Natural killer cell (primary cell): ENCODE measurements around the gene TAS2R46. TPM values are rescaled to one million over a fixed set of nuclear protein-coding genes. Genes with fewer than 3 reads are reported as not detected.
"Not testable (repeated sequence)": the region's sequence is repeated elsewhere in the genome, so short reads cannot be mapped to it uniquely, and the experiment has no call there.

Experiments
- ATAC-seq, 3 donors: fragments of 150-1000 bp in 2 of 3; fragments of 200-7000 bp in 1 of 3; cut with Tn5 transposase; 1 replicate in 1 of 3; 2 replicates in 2 of 3; pipeline ENCODE4 v1.10.0; 2021; ENCODE audit warnings: mild to moderate bottlenecking in 2 of 3, moderate library complexity in 2 of 3
- DNase-seq, 2 donors: peaks; one replicate each; pipeline versions ENCODE4 v3.0.0 to v3.0.0-alpha.2; 2013 to 2021; ENCODE audit warnings: mixed read lengths in 1 of 2
- H3K27ac ChIP-seq: one replicate; pipeline ENCODE4 v1.5.1; 2013; ENCODE audit warnings: mild to moderate bottlenecking, low read length
- H3K27me3 ChIP-seq: one replicate; pipeline ENCODE4 v1.6.1; 2013; ENCODE audit warnings: low read length; ENCODE audit not compliant: control insufficient read depth, insufficient read depth
- H3K36me3 ChIP-seq: one replicate; pipeline ENCODE4 v1.6.1; 2013; ENCODE audit warnings: low read length; ENCODE audit not compliant: control insufficient read depth, insufficient read depth
- H3K4me1 ChIP-seq: one replicate; pipeline ENCODE4 v1.6.1; 2013; ENCODE audit warnings: low read length; ENCODE audit not compliant: control insufficient read depth, insufficient read depth
- H3K4me3 ChIP-seq: one replicate; pipeline ENCODE4 v1.5.1; 2013; ENCODE audit warnings: low read length
- H3K9me3 ChIP-seq: one replicate; pipeline ENCODE4 v1.6.1; 2013; ENCODE audit warnings: low read length; ENCODE audit not compliant: control insufficient read depth, insufficient read depth
- H3K27ac Mint-ChIP-seq, 2 donors: one replicate each; pipeline ENCODE4 v1.8.0; 2022; ENCODE audit warnings: mild to moderate bottlenecking in 2 of 2, mixed read lengths in 2 of 2, moderate library complexity in 1 of 2
- H3K27me3 Mint-ChIP-seq, 2 donors: one replicate each; pipeline ENCODE4 v1.8.0; 2022; ENCODE audit warnings: low read depth in 2 of 2, mixed read lengths in 2 of 2
- H3K36me3 Mint-ChIP-seq: one replicate; pipeline ENCODE4 v1.8.0; 2022; ENCODE audit warnings: mixed read lengths
- H3K4me1 Mint-ChIP-seq, 2 donors: one replicate each; pipeline ENCODE4 v1.8.0; 2022; ENCODE audit warnings: mixed read lengths in 2 of 2
- H3K4me3 Mint-ChIP-seq: one replicate; pipeline ENCODE4 v1.8.0; 2022; ENCODE audit warnings: mild to moderate bottlenecking, moderate library complexity, mixed read lengths
- H3K9me3 Mint-ChIP-seq, 2 donors: one replicate each; pipeline ENCODE4 v1.8.0; 2022; ENCODE audit warnings: mixed read lengths in 2 of 2
- WGBS: methylation state at CpG from one replicate; pipeline ENCODE4 v1.1.7; 2013; ENCODE audit warnings: missing lambda C conversion rate; ENCODE audit not compliant: insufficient coverage; 5-methylcytosine and 5-hydroxymethylcytosine counted together
- intact Hi-C: fragments of 100-400 bp; cut with micrococcal nuclease; formaldehyde crosslinking; loops from one replicate; pipeline ENCODE4 v1.14.2; 2022
- total RNA-seq, 4 donors: library from RNA; stranded (reverse); fragments of 120-200 nt in 1 of 4; gene quantifications; one replicate each; pipeline versions ENCODE4 v1.2.3 to v1.2.4, GENCODE V29; 2013 to 2022
- TF ChIP-seq, protein P1 (sequence below): fragments of 200-600 bp; IDR thresholded peaks from one replicate; pipeline ENCODE4 v1.8.0; 2022; ENCODE audit warnings: antibody characterized with exemption

Gene TAS2R46
- total RNA-seq, 3 donors from 2014 or later (not counting 1 experiment from before 2014, with no cell fraction given): 3.3 to 4.5 (median 4.4) TPM

DNA sequence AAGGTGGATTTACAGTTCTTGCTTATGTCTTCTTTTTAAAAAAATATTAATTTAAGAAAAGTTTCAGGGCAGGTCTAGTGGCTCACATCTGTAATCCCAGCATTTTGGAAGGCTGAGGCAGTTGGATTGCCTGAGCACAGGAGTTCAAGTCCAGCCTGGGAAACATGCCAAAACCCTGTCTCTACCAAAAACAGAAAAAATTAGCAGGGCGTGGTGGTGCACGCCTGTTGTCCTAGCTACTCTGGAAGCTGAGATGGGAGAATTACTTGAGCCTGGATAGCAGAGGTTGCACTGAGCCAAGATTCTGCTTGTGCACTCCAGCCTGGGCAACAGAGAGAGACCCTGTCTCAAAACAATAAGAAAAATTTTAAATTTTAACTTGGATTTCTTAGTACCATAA lies 5.4 kb upstream of the TAS2R46 start:
- no peak overlapping the region for H3K27ac ChIP-seq
- WGBS: 50% methylated on average over 2 of the region's 2 CpGs
- ATAC-seq: no peak
- no peaks in the 10 kb centered on the region for H3K9me3 ChIP-seq
- H3K4me3 ChIP-seq: no peak overlapping the region
- H3K4me3 Mint-ChIP-seq: no peak overlapping the region
- intact Hi-C loops: no loop called here
- no peaks in the 10 kb centered on the region for H3K36me3 Mint-ChIP-seq
- no peaks in the 10 kb centered on the region for H3K27me3 ChIP-seq
- TF ChIP-seq, protein P1, sequence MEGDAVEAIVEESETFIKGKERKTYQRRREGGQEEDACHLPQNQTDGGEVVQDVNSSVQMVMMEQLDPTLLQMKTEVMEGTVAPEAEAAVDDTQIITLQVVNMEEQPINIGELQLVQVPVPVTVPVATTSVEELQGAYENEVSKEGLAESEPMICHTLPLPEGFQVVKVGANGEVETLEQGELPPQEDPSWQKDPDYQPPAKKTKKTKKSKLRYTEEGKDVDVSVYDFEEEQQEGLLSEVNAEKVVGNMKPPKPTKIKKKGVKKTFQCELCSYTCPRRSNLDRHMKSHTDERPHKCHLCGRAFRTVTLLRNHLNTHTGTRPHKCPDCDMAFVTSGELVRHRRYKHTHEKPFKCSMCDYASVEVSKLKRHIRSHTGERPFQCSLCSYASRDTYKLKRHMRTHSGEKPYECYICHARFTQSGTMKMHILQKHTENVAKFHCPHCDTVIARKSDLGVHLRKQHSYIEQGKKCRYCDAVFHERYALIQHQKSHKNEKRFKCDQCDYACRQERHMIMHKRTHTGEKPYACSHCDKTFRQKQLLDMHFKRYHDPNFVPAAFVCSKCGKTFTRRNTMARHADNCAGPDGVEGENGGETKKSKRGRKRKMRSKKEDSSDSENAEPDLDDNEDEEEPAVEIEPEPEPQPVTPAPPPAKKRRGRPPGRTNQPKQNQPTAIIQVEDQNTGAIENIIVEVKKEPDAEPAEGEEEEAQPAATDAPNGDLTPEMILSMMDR: no peak
- no peaks in the 10 kb centered on the region for H3K4me1 ChIP-seq
- H3K9me3 Mint-ChIP-seq: no peaks in the 10 kb centered on the region
- H3K36me3 ChIP-seq: no peaks in the 10 kb centered on the region
- H3K27ac Mint-ChIP-seq: no peak overlapping the region
- no peaks in the 10 kb centered on the region for H3K27me3 Mint-ChIP-seq
- DNase-seq: no peak
- H3K4me1 Mint-ChIP-seq: peaks cover 15 to 27% of the 10 kb centered on the region in 2 donors

DNA sequence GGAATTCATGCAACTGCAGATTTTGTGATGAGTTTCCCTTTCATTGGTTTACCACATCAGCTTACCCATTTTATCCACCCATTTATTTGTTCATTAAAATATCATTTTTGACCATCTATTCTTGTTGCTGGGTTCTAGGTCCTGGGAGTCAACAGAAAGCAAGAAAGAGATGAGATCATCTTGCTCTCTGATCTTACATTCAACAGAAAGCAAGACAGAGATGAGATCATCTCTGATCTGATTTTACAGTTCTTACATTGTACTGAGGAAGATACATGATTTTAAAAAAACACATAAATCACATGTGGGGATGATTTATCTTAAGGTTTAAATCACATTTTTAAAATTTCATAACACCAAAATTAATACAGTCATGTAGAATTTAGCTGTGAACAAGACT lies 2.3 kb downstream of the TAS2R46 start:
- H3K4me3 ChIP-seq: no peak overlapping the region
- H3K36me3 ChIP-seq: no peaks in the 10 kb centered on the region
- ATAC-seq (no peak), DNase-seq (no peak)
- Mint-ChIP-seq H3K4me3 (no peak overlapping the region), H3K36me3 (no peaks in the 10 kb centered on the region), H3K9me3 (no peaks in the 10 kb centered on the region), H3K27me3 (no peaks in the 10 kb centered on the region), H3K27ac (no peak overlapping the region), H3K4me1 (peaks cover 9 to 34% of the 10 kb centered on the region in 2 donors)
- H3K27ac ChIP-seq: no peak overlapping the region
- H3K9me3 ChIP-seq: no peaks in the 10 kb centered on the region
- intact Hi-C loops: no loop called here
- H3K4me1 ChIP-seq: no peaks in the 10 kb centered on the region
- TF ChIP-seq, protein P1: no peak
- no peaks in the 10 kb centered on the region for H3K27me3 ChIP-seq

DNA sequence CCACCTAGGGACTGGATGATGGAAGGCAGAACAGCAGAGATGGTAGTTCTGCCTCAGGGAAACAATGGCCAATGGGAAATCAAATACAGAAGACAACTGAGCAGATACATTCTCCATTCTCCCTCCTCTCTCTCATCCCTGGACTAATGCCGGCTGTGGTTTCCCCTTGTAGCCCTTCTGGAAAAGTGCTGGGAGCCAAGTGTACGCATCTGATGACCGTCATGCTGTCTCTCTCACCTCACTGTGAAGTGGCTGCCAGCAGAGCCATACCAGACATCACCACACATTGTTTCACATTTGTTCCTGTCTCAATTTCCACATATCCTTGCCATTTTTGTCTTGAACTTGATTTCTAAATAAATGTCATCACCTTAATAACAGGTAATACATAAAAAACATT lies 3.1 kb downstream of the TAS2R46 start:
- H3K4me1 ChIP-seq: no peaks in the 10 kb centered on the region
- no peak for DNase-seq
- no peak overlapping the region for H3K4me3 ChIP-seq
- H3K27me3 ChIP-seq: no peaks in the 10 kb centered on the region
- no peaks in the 10 kb centered on the region for H3K27me3 Mint-ChIP-seq
- no peaks in the 10 kb centered on the region for H3K9me3 ChIP-seq
- intact Hi-C loops: no loop called here
- WGBS: 98% methylated on average over 3 of the region's 3 CpGs
- H3K9me3 Mint-ChIP-seq: no peaks in the 10 kb centered on the region
- H3K4me1 Mint-ChIP-seq: peaks cover 9 to 34% of the 10 kb centered on the region in 2 donors
- H3K27ac ChIP-seq: no peak overlapping the region
- H3K36me3 ChIP-seq: no peaks in the 10 kb centered on the region
- no peak for ATAC-seq
- TF ChIP-seq, protein P1: no peak
- H3K27ac Mint-ChIP-seq: no peak overlapping the region
- no peaks in the 10 kb centered on the region for H3K36me3 Mint-ChIP-seq
- no peak overlapping the region for H3K4me3 Mint-ChIP-seq

DNA sequence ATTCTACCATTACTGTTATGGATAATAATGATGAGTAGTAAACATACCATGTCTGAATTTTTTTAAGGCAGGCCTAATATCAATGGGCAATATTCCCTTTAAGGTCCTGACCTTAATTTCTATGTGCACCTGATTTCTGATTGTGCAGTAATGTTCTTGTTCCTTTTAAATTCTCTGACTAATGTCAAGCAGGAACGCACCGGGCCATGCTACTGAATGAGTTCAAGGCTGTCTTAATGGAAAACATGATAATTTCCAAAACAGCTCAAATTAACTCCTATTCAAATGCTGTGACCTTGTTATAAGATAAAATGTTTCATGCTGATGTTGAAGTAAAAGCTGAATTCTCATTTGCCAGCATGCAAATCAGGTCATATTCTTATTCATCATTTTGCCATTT lies 6.8 kb downstream of the TAS2R46 start:
- H3K27me3 Mint-ChIP-seq: no peaks in the 10 kb centered on the region

DNA sequence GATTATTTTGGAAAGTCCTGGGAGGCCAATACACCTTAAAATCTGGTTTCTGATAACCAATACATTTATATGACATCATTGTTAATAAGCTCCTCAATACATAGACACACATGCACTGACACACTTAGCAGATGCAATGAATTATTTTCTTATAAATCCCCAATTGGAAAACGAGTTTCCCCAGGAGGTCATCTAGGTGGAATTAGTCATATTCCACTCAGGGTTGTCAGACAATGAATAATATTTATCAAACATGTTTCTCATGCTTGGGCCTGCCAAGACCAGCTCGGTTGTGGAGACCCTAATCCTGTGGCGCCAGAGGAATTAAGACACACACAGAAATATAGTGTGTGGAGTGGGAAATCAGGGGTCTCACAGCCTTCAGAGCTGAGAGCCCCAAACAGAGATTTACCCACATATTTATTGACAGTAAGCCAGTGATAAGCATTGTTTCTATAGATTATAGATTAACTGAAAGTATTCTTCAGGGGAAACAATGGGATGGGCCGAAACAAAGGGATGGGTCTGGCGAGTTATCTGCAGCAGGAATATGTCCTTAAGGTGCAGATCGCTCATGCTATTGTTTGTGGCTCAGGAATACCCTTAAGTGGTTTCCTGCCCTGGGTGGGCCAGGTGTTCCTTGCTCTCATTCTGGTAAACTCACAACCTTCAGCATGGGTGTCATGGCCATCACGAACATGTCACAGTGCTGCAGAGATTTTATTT lies 12.1 kb downstream of the TAS2R46 start:
- 95% methylated on average over 5 of the region's 7 CpGs for WGBS
- H3K27ac ChIP-seq, DNase-seq, H3K4me3 Mint-ChIP-seq, H3K27ac Mint-ChIP-seq, H3K27me3 ChIP-seq, ATAC-seq, intact Hi-C loops, H3K4me1 ChIP-seq, H3K4me3 ChIP-seq, H3K36me3 ChIP-seq, H3K9me3 Mint-ChIP-seq, H3K27me3 Mint-ChIP-seq: not testable (repeated sequence)
- peaks cover 11% of the 10 kb centered on the region for H3K9me3 ChIP-seq
- H3K36me3 Mint-ChIP-seq: peaks cover 18% of the 10 kb centered on the region
- peaks cover 4 to 19% of the 10 kb centered on the region in 2 donors for H3K4me1 Mint-ChIP-seq

More for the DNA sequence above, 6.8 kb downstream of the TAS2R46 start:
- Mint-ChIP-seq H3K27ac (no peak overlapping the region), H3K36me3 (peaks cover 7% of the 10 kb centered on the region), H3K4me3 (no peak overlapping the region), H3K9me3 (peaks cover 3 to 4% of the 10 kb centered on the region in 2 donors), H3K4me1 (peaks cover 0 to 14% of the 10 kb centered on the region in 2 donors)
- Histone ChIP-seq H3K4me1 (no peaks in the 10 kb centered on the region), H3K36me3 (no peaks in the 10 kb centered on the region), H3K4me3 (no peak overlapping the region), H3K27me3 (no peaks in the 10 kb centered on the region), H3K27ac (no peak overlapping the region), H3K9me3 (peaks cover 6% of the 10 kb centered on the region)
- intact Hi-C loops: no loop called here
- DNase-seq: no peak
- TF ChIP-seq, protein P1: no peak
- 92% methylated on average over 2 of the region's 2 CpGs for WGBS
- no peak for ATAC-seq
